Esophagus squamous epithelium (tissue), 5 donors: Measurements from ENCODE around the gene COL6A2. TPM values are rescaled to one million over a fixed set of nuclear protein-coding genes. Genes with fewer than 3 reads are reported as not detected.

ENCODE experiments used
- DNase-seq: peaks from one replicate; lab custom pipeline; 2025; lab: John Stamatoyannopoulos, UW
- H3K27ac ChIP-seq, 4 donors: fragments of 200-600 bp; sonication (generic); one replicate each; pipeline ENCODE4 v1.5.1; 2016 to 2019; ENCODE audit warnings: mild to moderate bottlenecking in 1 of 4
- H3K27me3 ChIP-seq, 4 donors: fragments of 200-600 bp; sonication (generic); 1 replicate in 3 of 4; 2 replicates in 1 of 4; pipeline versions ENCODE4 v1.5.1 to v1.6.0; 2017 to 2021; ENCODE audit warnings: antibody characterized with exemption in 1 of 4
- H3K36me3 ChIP-seq, 3 donors: fragments of 200-600 bp; sonication (generic); one replicate each; pipeline ENCODE4 v1.5.1; 2016 to 2019
- H3K4me1 ChIP-seq, 3 donors: fragments of 200-600 bp; sonication (generic); one replicate each; pipeline ENCODE4 v1.5.1; 2017 to 2019
- H3K4me3 ChIP-seq, 4 donors: fragments of 200-600 bp; sonication (generic); 1 replicate in 3 of 4; 2 replicates in 1 of 4; pipeline ENCODE4 v1.5.1; 2016 to 2019; ENCODE audit warnings: mild to moderate bottlenecking in 2 of 4, moderate library complexity in 1 of 4
- H3K9me3 ChIP-seq, 3 donors: fragments of 200-600 bp; sonication (generic); one replicate each; pipeline ENCODE4 v1.5.1; 2016 to 2019
- CTCF ChIP-seq, 6 experiments: fragments of 450-650 bp in 4 of 6; fragments of 200-600 bp in 2 of 6; sonication (generic) in 2 of 6; IDR thresholded peaks; one replicate each; pipeline ENCODE4 v1.5.1; 2016 to 2019; ENCODE audit warnings: antibody characterized with exemption in 6 of 6, mild to moderate bottlenecking in 4 of 6, moderate library complexity in 4 of 6
- POLR2A ChIP-seq, 4 donors: fragments of 450-650 bp; IDR thresholded peaks; one replicate each; pipeline ENCODE4 v1.6.1; 2017; ENCODE audit warnings: antibody characterized with exemption in 4 of 4, mild to moderate bottlenecking in 4 of 4, moderate library complexity in 3 of 4
- WGBS, 2 donors: methylation state at CpG; one replicate each; pipeline ENCODE4 v1.1.5; 2018; 5-methylcytosine and 5-hydroxymethylcytosine counted together
- intact Hi-C: fragments of 100-400 bp; cut with DNase I; formaldehyde crosslinking; loops from one replicate; pipeline ENCODE4 v1.15.0; 2022
- total RNA-seq, 4 donors: library from RNA; depleted of rRNA; stranded (reverse); fragments of >200 nt; gene quantifications; one replicate each; pipeline ENCODE4 v1.1.0, GENCODE V29; 2016
- donor health status: DM: yes; HTN: yes; CAD: no.

Gene COL6A2
- total RNA-seq, 4 donors from 2014 or later, result 23.0 to 328 (median 62.0) TPM

DNA sequence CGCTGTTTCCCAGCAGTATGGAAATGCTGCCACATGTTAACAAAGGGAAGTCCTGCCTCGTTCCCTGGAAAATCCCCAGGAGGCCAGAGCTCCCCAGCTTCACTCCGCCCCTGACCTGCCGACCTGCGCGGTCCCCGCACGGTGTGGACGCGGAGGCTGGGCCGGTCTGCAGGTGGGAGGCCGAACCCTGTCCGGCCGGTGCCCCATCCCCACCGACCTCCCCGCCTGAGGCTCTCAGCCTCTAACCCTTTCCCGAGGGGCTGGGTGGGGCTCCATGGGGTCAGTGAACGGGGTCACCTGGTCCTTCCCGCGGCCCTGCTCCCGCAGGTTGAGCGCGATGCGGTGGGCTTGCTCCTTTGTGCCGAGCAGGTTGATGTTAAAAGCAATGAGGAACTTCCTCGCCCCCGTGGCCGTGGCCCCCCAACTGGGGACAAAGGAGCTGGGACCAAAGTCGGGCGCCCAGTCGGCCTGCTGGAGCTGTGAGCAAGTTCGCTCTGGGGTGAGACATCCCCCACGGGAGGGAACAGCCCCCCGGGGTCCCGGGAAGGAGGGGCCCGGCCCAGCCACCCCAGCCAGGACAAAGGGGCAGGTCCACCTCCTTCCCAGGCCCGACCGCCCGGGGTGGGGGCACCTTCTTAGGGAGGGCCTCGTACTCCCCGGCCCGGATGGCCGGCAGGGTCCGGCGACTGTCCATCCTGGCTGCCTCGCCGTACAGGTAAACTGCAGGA is 53.5 kb downstream of the COL6A2 start:
- Histone ChIP-seq H3K27ac (no peak overlapping the region), H3K4me1 (peaks cover 5 to 12% (median 9%) of the 10 kb centered on the region in 3 donors), H3K36me3 (no peaks in the 10 kb centered on the region), H3K27me3 (no peaks in the 10 kb centered on the region), H3K4me3 (no peak overlapping the region), H3K9me3 (no peaks in the 10 kb centered on the region)
- TF ChIP-seq POLR2A (IDR thresholded peaks at IDR 0.05) (no peak), CTCF (IDR thresholded peaks at IDR 0.05) (no peak)
- no peak for DNase-seq
- intact Hi-C loops, result no loop called here
- 40% methylated on average over 1 of the region's 47 CpGs; no CpG with 5 or more reads in 1 of the 2 donors for WGBS, 2 donors

- intact Hi-C loops, result no loop called here
- WGBS, 2 donors, result 74 to 89% methylated on average over 28 to 29 of the region's 45 CpGs
Observed at GRCh38 chr21:46151989-46152926, 54.3 kb downstream of the COL6A2 start.

GRCh38 chr21:46152927-46153246 is 55.0 kb downstream of the COL6A2 start:
- no peak overlapping the region for H3K27ac ChIP-seq
- H3K9me3 ChIP-seq, result no peaks in the 10 kb centered on the region
- H3K4me3 ChIP-seq, result peak overlapping the region in 2 of 4 donors; percentile 14 to 49

More at GRCh38 chr21:46151989-46152926, 54.3 kb downstream of the COL6A2 start:
- Histone ChIP-seq H3K4me3 (no peak overlapping the region), H3K27me3 (no peaks in the 10 kb centered on the region), H3K27ac (no peak overlapping the region), H3K9me3 (no peaks in the 10 kb centered on the region), H3K36me3 (no peaks in the 10 kb centered on the region), H3K4me1 (peaks cover 5 to 12% (median 9%) of the 10 kb centered on the region in 3 donors)
- no peak for DNase-seq
- TF ChIP-seq CTCF (IDR thresholded peaks at IDR 0.05) (no peak), POLR2A (IDR thresholded peaks at IDR 0.05) (no peak)

DNA sequence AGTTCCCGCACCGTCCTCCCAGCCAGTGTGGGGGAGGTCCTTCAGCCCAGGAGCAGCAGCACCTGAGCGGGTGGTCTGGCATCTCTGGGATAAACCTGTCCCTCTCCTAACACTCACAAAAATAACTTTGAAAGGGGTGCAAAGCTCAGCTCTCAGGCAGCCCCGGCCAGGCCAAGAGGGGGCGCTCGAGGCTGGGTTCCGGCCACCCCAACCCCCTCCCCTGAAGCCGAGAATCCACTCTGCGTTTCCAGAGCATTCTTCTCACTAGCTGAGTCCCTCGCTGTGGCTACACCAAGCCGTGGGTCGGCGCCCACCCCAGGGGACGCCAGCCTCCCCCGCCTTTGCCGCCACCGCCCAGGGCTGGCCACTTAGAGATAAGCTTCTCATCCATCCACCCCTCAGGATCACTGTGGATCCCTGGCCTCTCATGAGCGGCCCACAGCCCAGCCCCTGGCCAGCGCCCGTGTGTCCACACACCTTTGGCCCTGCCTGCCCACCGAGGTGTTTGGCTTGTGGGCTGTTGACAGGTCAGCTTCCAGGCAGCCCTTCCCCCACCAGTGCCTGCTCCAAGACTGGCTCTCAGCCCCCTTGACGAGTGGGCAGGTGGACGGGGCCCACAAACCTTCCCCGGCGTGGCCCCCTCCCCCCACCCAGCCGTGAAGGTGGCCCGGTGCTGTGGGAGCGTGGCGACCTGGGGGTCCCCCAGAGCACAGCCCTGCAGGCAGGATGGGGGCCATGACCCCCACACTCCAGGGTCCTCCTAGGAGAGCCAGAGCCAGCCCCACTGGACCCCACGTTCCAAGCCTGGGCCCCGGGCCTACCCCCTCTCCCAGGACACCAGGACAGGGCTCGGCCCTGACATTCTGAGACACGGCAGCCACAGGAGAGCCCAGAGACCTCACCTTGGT is 55.6 kb downstream of the COL6A2 start:
- peak overlapping the region in 2 of 4 donors; percentile 14 to 49 for H3K4me3 ChIP-seq
- no peaks in the 10 kb centered on the region for H3K27me3 ChIP-seq
- 25% methylated on average over 13 of the region's 33 CpGs; no CpG with 5 or more reads in 1 of the 2 donors for WGBS, 2 donors
- peaks cover 5 to 12% (median 9%) of the 10 kb centered on the region in 3 donors for H3K4me1 ChIP-seq
- no peaks in the 10 kb centered on the region for H3K36me3 ChIP-seq
- no peak for TF ChIP-seq POLR2A (IDR thresholded peaks at IDR 0.05)
- peak in 5 of 6 experiments; percentile 44 to 64 (median 57) for TF ChIP-seq CTCF (IDR thresholded peaks at IDR 0.05)
- H3K27ac ChIP-seq, result no peak overlapping the region
- intact Hi-C loops, result no loop called here
- DNase-seq, result no peak
- no peaks in the 10 kb centered on the region for H3K9me3 ChIP-seq

More at GRCh38 chr21:46152927-46153246, 55.0 kb downstream of the COL6A2 start:
- 63% methylated on average over 12 of the region's 18 CpGs; no CpG with 5 or more reads in 1 of the 2 donors for WGBS, 2 donors
- no peak for TF ChIP-seq POLR2A (IDR thresholded peaks at IDR 0.05)
- no peak for TF ChIP-seq CTCF (IDR thresholded peaks at IDR 0.05)
- intact Hi-C loops, result no loop called here
- Histone ChIP-seq H3K4me1 (peaks cover 5 to 12% (median 9%) of the 10 kb centered on the region in 3 donors), H3K27me3 (no peaks in the 10 kb centered on the region), H3K36me3 (no peaks in the 10 kb centered on the region)
- no peak for DNase-seq
